GM10248 (cell line): ENCODE results near the gene SLC3A2.

ENCODE experiments used
- CTCF ChIA-PET: fragments of 300-600 bp; sonication (Branson Sonifier 250); formaldehyde crosslinking; extraction: SDS; loops from one replicate; lab custom pipeline; 2021; ENCODE audit warnings: antibody characterized with exemption; lab: Yijun Ruan, JAX
- POLR2A ChIA-PET: fragments of 350-650 bp; sonication (Branson Sonifier 250); formaldehyde crosslinking; extraction: SDS; loops from one replicate; lab custom pipeline; 2020; ENCODE audit warnings: antibody characterized with exemption; lab: Yijun Ruan, JAX
- DNase-seq: peaks from one replicate; pipeline ENCODE4 v3.0.0; 2012; ENCODE audit errors: extremely low spot score
- TF ChIP-seq, protein P1 (sequence below): IDR thresholded peaks from 2 replicates; pipeline ENCODE4 v1.5.1; 2012; ENCODE audit warnings: mild to moderate bottlenecking, low read depth; ENCODE audit errors: extremely low read depth, missing control alignments, control extremely low read depth

The SLC3A2 gene

DNA sequence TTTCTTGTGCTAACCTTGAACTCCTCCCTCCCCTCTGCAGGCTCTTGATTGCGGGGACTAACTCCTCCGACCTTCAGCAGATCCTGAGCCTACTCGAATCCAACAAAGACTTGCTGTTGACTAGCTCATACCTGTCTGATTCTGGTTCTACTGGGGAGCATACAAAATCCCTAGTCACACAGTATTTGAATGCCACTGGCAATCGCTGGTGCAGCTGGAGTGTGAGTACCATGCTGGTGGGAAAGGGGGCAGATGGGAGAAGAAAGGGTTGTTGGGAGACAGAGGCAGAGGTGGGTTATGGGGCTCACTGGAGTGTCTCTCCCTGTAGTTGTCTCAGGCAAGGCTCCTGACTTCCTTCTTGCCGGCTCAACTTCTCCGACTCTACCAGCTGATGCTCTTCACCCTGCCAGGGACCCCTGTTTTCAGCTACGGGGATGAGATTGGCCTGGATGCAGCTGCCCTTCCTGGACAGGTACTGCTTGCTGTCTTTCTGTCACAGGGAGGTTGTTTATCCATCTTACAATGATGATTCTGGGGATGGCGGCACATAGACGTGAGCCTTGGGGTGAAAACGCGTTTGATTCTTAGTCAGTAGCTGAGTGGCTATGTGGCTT lies 4.5 kb downstream of the SLC3A2 start:
- DNase-seq = no peak
- ChIA-PET CTCF (interaction anchor here (1.0 to 2.2 kb wide), 7 partner anchors 13 to 514 kb away, joined by 3 to 11 read pairs (median 5); partner anchors contain the start of gene TMEM179B), POLR2A (interaction anchor here (0.6 to 2.3 kb wide), 5 partner anchors 29 to 922 kb away, joined by 3 to 13 read pairs (median 4); no protein-coding TSS in a partner anchor)
- TF ChIP-seq, protein P1, sequence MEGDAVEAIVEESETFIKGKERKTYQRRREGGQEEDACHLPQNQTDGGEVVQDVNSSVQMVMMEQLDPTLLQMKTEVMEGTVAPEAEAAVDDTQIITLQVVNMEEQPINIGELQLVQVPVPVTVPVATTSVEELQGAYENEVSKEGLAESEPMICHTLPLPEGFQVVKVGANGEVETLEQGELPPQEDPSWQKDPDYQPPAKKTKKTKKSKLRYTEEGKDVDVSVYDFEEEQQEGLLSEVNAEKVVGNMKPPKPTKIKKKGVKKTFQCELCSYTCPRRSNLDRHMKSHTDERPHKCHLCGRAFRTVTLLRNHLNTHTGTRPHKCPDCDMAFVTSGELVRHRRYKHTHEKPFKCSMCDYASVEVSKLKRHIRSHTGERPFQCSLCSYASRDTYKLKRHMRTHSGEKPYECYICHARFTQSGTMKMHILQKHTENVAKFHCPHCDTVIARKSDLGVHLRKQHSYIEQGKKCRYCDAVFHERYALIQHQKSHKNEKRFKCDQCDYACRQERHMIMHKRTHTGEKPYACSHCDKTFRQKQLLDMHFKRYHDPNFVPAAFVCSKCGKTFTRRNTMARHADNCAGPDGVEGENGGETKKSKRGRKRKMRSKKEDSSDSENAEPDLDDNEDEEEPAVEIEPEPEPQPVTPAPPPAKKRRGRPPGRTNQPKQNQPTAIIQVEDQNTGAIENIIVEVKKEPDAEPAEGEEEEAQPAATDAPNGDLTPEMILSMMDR = no peak

DNA sequence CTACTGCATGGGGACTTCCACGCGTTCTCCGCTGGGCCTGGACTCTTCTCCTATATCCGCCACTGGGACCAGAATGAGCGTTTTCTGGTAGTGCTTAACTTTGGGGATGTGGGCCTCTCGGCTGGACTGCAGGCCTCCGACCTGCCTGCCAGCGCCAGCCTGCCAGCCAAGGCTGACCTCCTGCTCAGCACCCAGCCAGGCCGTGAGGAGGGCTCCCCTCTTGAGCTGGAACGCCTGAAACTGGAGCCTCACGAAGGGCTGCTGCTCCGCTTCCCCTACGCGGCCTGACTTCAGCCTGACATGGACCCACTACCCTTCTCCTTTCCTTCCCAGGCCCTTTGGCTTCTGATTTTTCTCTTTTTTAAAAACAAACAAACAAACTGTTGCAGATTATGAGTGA lies 7.7 kb downstream of the SLC3A2 start:
- ChIA-PET CTCF (no interaction called here), POLR2A (no interaction called here)
- TF ChIP-seq, protein P1 = no peak
- DNase-seq = no peak

DNA sequence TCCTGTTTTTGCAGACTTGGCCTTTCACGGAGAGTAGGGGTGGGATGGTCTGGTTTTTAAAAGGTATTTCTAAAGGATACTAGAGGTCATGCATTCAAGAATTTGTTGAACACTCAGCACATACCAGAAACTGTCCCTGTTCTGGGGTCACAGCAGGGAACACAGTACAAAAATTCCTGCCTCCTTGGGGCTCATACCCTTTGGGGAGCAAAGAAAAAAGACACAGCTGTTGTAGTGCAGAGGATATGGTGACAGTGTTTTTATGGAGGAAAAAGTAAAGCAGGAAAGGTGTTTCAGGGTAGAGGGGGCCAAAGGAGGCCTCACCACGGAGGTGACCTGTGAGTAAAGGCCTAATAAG lies 8.4 kb downstream of the SLC3A2 start:
- ChIA-PET POLR2A (interaction anchor here (1.0 to 1.8 kb wide), 2 partner anchors 8 to 135 kb away, joined by 3 to 8 read pairs; partner anchors contain the start of gene ZBTB3), CTCF (interaction anchor here (1.6 to 1.7 kb wide), 2 partner anchors 8 to 17 kb away, joined by 5 to 8 read pairs; partner anchors contain the start of gene SLC3A2)
- no peak for DNase-seq
- TF ChIP-seq, protein P1 = no peak

DNA sequence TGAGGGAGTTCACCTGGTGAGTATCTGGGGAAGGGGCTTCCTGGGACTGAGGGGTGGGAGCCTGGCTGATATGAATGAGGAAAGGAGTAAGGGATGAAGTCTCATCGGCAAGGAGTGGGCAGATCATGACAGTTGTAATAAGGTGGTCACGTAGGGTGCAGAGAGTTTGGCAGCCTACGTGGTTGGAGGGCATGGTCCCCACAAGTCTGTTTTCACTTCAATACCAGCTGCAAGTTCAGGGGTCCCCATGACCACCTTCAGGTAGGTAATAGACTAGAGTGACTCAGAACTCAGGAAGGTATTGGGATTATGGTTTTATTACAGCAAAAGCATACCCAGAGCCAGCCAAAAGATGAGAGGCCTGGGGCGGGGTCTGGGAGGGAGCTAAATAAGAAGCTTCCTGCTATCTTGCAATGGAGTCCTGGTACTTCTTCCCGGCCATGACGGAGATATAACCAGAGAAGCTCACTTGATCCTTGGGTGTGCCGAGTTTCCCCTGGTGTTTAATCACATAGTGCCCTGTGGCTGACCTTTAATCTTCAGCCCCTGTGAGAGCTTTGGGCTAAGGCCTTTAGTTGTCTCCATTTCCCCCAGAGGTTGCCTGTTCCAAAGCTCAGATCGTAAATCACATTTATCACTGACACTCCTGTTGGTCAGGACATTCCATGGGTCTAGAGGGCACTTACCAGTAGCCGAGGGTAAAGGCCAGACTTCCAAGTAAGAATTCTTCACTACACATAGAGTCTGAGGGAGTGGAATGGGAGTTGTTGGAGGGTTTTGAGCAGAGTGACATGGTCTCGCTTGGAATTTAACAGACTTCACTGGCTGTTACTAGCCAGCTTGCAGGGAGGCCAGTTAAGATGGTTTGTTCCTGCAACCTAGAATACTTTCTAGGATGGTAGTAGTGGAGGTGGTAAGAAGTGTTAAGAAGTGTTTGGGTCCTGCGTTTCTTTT lies 9.1 kb downstream of the SLC3A2 start:
- ChIA-PET CTCF (interaction anchor here (1.6 to 1.7 kb wide), 2 partner anchors 8 to 16 kb away, joined by 5 to 8 read pairs; partner anchors contain the start of gene SLC3A2), POLR2A (interaction anchor here (0.7 to 1.8 kb wide), 5 partner anchors 8 to 1159 kb away, joined by 3 to 9 read pairs (median 6); partner anchors contain the start of gene ZBTB3)
- no peak for DNase-seq
- TF ChIP-seq, protein P1 = no peak

DNA sequence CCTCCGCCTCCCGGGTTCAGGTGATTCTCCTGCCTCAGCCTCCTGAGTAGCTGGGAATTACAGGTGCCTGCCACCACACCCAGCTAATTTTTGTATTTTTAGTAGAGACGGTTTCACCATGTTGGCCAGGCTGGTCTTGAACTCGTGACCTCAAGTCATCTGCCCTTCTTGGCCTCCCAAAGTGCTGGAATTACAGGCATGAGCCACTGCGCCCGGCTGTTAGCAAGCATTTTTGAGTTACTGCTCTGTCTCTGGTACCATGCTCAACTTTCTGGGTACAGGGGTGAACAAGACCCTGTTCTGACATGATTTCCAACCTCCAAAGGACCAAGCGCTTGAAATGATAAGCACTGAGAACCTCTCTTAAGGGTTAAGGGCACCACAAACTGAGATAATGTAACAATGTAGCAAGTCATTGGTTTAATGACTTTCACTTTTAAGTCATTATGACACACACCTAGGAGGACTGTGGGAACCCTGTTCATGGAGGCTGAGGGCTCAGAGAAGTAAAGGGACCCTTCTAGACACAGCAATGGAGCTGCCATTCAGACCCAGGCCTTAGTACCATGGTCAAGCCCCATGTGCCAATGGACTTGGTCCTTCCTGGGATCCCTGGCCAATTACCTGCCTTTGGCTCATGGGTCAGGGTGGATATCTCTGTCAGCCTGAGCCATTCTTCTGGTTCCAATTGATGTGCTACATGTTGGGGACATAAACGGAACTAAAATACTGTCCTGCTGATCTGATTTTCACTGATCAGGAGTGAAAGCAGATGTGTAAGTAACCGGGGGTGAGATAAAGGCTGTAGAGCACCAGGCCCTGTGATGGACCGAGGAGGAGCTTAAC lies 11.6 kb downstream of the SLC3A2 start:
- no peak for DNase-seq
- POLR2A ChIA-PET = no interaction called here
- CTCF ChIA-PET = interaction anchor here (1.0 to 7.3 kb wide), 3 partner anchors 11 to 131 kb away, joined by 3 to 51 read pairs (median 4); partner anchors contain the start of gene SLC3A2
- TF ChIP-seq, protein P1 = no peak
